Natural killer cell (primary cell): ENCODE results near the gene TNFRSF21. TPM values are rescaled to one million over a fixed set of nuclear protein-coding genes. Genes with fewer than 3 reads are reported as not detected.

Experiments
- ATAC-seq, 3 donors: fragments of 150-1000 bp in 2 of 3; fragments of 200-7000 bp in 1 of 3; cut with Tn5 transposase; 1 replicate in 1 of 3; 2 replicates in 2 of 3; pipeline ENCODE4 v1.10.0; 2021; ENCODE audit warnings: mild to moderate bottlenecking in 2 of 3, moderate library complexity in 2 of 3
- DNase-seq, 2 donors: peaks; one replicate each; pipeline versions ENCODE4 v3.0.0 to v3.0.0-alpha.2; 2013 to 2021; ENCODE audit warnings: mixed read lengths in 1 of 2
- H3K27ac ChIP-seq: one replicate; pipeline ENCODE4 v1.5.1; 2013; ENCODE audit warnings: mild to moderate bottlenecking, low read length
- H3K27me3 ChIP-seq: one replicate; pipeline ENCODE4 v1.6.1; 2013; ENCODE audit warnings: low read length; ENCODE audit not compliant: control insufficient read depth, insufficient read depth
- H3K36me3 ChIP-seq: one replicate; pipeline ENCODE4 v1.6.1; 2013; ENCODE audit warnings: low read length; ENCODE audit not compliant: control insufficient read depth, insufficient read depth
- H3K4me1 ChIP-seq: one replicate; pipeline ENCODE4 v1.6.1; 2013; ENCODE audit warnings: low read length; ENCODE audit not compliant: control insufficient read depth, insufficient read depth
- H3K4me3 ChIP-seq: one replicate; pipeline ENCODE4 v1.5.1; 2013; ENCODE audit warnings: low read length
- H3K9me3 ChIP-seq: one replicate; pipeline ENCODE4 v1.6.1; 2013; ENCODE audit warnings: low read length; ENCODE audit not compliant: control insufficient read depth, insufficient read depth
- H3K27ac Mint-ChIP-seq, 2 donors: one replicate each; pipeline ENCODE4 v1.8.0; 2022; ENCODE audit warnings: mild to moderate bottlenecking in 2 of 2, mixed read lengths in 2 of 2, moderate library complexity in 1 of 2
- H3K27me3 Mint-ChIP-seq, 2 donors: one replicate each; pipeline ENCODE4 v1.8.0; 2022; ENCODE audit warnings: low read depth in 2 of 2, mixed read lengths in 2 of 2
- H3K36me3 Mint-ChIP-seq: one replicate; pipeline ENCODE4 v1.8.0; 2022; ENCODE audit warnings: mixed read lengths
- H3K4me1 Mint-ChIP-seq, 2 donors: one replicate each; pipeline ENCODE4 v1.8.0; 2022; ENCODE audit warnings: mixed read lengths in 2 of 2
- H3K4me3 Mint-ChIP-seq: one replicate; pipeline ENCODE4 v1.8.0; 2022; ENCODE audit warnings: mild to moderate bottlenecking, moderate library complexity, mixed read lengths
- H3K9me3 Mint-ChIP-seq, 2 donors: one replicate each; pipeline ENCODE4 v1.8.0; 2022; ENCODE audit warnings: mixed read lengths in 2 of 2
- WGBS: methylation state at CpG from one replicate; pipeline ENCODE4 v1.1.7; 2013; ENCODE audit warnings: missing lambda C conversion rate; ENCODE audit not compliant: insufficient coverage; 5-methylcytosine and 5-hydroxymethylcytosine counted together
- intact Hi-C: fragments of 100-400 bp; cut with micrococcal nuclease; formaldehyde crosslinking; loops from one replicate; pipeline ENCODE4 v1.14.2; 2022
- total RNA-seq, 4 donors: library from RNA; stranded (reverse); fragments of 120-200 nt in 1 of 4; gene quantifications; one replicate each; pipeline versions ENCODE4 v1.2.3 to v1.2.4, GENCODE V29; 2013 to 2022
- TF ChIP-seq, protein P1 (sequence below): fragments of 200-600 bp; IDR thresholded peaks from one replicate; pipeline ENCODE4 v1.8.0; 2022; ENCODE audit warnings: antibody characterized with exemption

TNFRSF21 gene
- total RNA-seq, 3 donors from 2014 or later (not counting 1 experiment from before 2014, with no cell fraction given): 0.58 to 0.92 TPM; not detected in 1

DNA sequence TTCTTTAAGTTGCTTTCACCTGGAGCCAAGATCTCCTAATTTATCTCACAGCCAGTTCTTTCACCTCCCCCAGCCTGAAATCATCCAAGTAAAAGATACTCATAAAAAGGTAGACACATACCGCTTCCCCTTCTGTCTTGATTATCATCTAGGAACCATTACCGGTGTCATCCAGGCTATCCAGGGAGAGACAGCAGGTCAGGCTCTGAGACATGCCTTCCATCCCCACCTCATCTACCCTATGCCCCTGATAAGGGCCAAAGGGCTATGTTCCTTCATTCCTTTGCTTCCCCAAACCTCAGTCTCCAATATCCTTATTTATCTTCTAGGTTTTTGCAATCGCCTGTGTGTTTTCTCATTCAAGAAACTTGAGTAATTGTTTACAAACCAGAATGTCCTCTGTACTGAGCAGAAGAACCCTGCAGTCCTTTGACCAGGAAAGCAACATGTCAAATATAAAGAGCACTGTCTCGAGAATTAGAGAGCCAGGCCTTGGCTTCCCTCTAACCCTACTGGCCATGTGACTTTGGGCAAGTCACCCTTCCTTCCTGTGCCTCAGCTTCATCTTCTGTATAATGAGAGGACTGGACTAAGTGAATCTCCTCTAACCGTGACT lies 41.0 kb downstream of the TNFRSF21 start:
- H3K9me3 Mint-ChIP-seq: peaks cover 0 to 2% of the 10 kb centered on the region in 2 donors
- Histone ChIP-seq H3K4me3 (no peak overlapping the region), H3K9me3 (no peaks in the 10 kb centered on the region), H3K27me3 (no peaks in the 10 kb centered on the region), H3K36me3 (no peaks in the 10 kb centered on the region), H3K27ac (no peak overlapping the region), H3K4me1 (no peaks in the 10 kb centered on the region)
- no peaks in the 10 kb centered on the region for H3K27me3 Mint-ChIP-seq
- no peaks in the 10 kb centered on the region for H3K4me1 Mint-ChIP-seq
- H3K27ac Mint-ChIP-seq: no peak overlapping the region
- H3K4me3 Mint-ChIP-seq: no peak overlapping the region
- DNase-seq (no peak), ATAC-seq (no peak)
- TF ChIP-seq, protein P1, sequence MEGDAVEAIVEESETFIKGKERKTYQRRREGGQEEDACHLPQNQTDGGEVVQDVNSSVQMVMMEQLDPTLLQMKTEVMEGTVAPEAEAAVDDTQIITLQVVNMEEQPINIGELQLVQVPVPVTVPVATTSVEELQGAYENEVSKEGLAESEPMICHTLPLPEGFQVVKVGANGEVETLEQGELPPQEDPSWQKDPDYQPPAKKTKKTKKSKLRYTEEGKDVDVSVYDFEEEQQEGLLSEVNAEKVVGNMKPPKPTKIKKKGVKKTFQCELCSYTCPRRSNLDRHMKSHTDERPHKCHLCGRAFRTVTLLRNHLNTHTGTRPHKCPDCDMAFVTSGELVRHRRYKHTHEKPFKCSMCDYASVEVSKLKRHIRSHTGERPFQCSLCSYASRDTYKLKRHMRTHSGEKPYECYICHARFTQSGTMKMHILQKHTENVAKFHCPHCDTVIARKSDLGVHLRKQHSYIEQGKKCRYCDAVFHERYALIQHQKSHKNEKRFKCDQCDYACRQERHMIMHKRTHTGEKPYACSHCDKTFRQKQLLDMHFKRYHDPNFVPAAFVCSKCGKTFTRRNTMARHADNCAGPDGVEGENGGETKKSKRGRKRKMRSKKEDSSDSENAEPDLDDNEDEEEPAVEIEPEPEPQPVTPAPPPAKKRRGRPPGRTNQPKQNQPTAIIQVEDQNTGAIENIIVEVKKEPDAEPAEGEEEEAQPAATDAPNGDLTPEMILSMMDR: no peak
- WGBS: 90% methylated on average over 5 of the region's 5 CpGs
- intact Hi-C loops: no loop called here
- H3K36me3 Mint-ChIP-seq: no peaks in the 10 kb centered on the region

DNA sequence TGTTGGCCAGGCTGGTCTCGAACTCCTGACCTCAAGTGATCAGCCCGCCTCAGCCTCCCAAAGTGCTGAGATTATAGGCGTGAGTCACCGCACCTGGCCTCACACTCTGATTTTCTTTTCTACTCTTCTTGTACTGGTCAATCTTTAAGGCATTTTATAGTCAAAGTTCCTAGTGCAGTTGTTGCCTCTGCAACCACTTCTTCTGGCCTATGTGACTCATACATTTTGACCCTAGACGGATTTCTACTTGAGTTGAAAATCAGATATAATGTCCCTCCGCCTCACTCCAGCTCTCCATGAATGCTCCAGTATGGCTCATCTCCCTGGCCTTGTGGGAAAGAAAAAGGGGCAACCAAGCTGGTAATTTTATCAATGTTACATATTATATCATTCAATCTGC lies 42.4 kb downstream of the TNFRSF21 start:
- intact Hi-C loops: no loop called here
- H3K4me3 Mint-ChIP-seq: no peak overlapping the region
- WGBS: 95% methylated on average over 6 of the region's 6 CpGs

DNA sequence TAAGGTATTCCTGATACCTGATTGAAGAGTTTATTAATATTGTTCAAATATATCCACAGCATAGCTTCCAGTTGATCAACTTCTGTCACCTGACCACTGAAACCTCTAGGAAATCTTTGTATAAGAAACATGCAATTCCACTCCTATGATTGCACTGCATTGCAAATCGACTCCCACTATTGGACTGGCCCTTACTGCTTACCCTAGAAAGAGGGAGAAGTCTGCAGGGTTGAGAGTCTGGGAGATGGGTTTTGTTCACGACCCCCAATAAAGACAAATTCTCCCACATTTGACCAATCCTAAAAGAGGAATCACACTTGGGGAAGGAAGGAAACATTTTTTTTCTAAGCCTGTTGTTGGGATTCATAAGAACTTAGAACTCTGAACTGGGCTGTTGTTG lies 43.7 kb downstream of the TNFRSF21 start:
- peaks cover 0 to 7% of the 10 kb centered on the region in 2 donors for H3K27me3 Mint-ChIP-seq
- Histone ChIP-seq H3K4me3 (no peak overlapping the region), H3K27ac (no peak overlapping the region), H3K27me3 (no peaks in the 10 kb centered on the region), H3K36me3 (no peaks in the 10 kb centered on the region), H3K9me3 (no peaks in the 10 kb centered on the region), H3K4me1 (no peaks in the 10 kb centered on the region)
- no peaks in the 10 kb centered on the region for H3K9me3 Mint-ChIP-seq
- TF ChIP-seq, protein P1: no peak
- no peaks in the 10 kb centered on the region for H3K36me3 Mint-ChIP-seq
- no CpG with 5 or more reads among the region's 2 CpGs for WGBS
- no peak for ATAC-seq
- H3K4me3 Mint-ChIP-seq: no peak overlapping the region
- intact Hi-C loops: no loop called here
- no peak for DNase-seq
- no peaks in the 10 kb centered on the region for H3K4me1 Mint-ChIP-seq
- no peak overlapping the region for H3K27ac Mint-ChIP-seq

More for the DNA sequence above, 42.4 kb downstream of the TNFRSF21 start:
- no peak for ATAC-seq
- Mint-ChIP-seq H3K36me3 (no peaks in the 10 kb centered on the region), H3K27ac (no peak overlapping the region), H3K27me3 (no peaks in the 10 kb centered on the region), H3K9me3 (peaks cover 0 to under 1% of the 10 kb centered on the region in 2 donors), H3K4me1 (no peaks in the 10 kb centered on the region)
- TF ChIP-seq, protein P1: no peak
- DNase-seq: no peak
- no peak overlapping the region for H3K27ac ChIP-seq
- no peaks in the 10 kb centered on the region for H3K9me3 ChIP-seq
- no peaks in the 10 kb centered on the region for H3K4me1 ChIP-seq
- no peaks in the 10 kb centered on the region for H3K36me3 ChIP-seq
- H3K4me3 ChIP-seq: no peak overlapping the region
- no peaks in the 10 kb centered on the region for H3K27me3 ChIP-seq

DNA sequence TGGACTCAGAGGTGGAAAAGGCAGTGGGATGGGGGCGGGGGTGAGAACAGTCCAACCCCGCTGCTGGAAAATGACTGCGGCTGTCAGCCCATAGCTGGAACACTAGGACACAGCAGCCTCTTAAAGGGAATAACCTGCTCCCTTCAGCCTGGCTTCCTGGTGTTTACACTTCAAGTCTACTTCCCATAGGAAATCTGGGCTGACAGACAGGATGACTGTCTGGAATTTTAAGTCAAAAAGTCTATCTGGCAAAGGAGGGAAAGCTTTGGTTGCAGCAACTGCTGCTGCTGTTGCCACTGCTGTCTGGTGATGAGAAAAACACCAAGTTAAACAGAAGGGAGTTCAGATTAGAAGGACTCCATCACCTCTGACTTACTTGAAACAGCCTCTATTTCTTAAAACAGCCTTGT lies 44.9 kb downstream of the TNFRSF21 start:
- H3K36me3 ChIP-seq: no peaks in the 10 kb centered on the region
- H3K4me3 ChIP-seq: no peak overlapping the region
- no peaks in the 10 kb centered on the region for H3K27me3 ChIP-seq
- H3K9me3 Mint-ChIP-seq: no peaks in the 10 kb centered on the region
- peaks cover 0 to 7% of the 10 kb centered on the region in 2 donors for H3K27me3 Mint-ChIP-seq
- no peak overlapping the region for H3K27ac Mint-ChIP-seq
- TF ChIP-seq, protein P1: no peak
- no peaks in the 10 kb centered on the region for H3K9me3 ChIP-seq
- no peak overlapping the region for H3K4me3 Mint-ChIP-seq
- no peaks in the 10 kb centered on the region for H3K36me3 Mint-ChIP-seq
- intact Hi-C loops: no loop called here
- no peaks in the 10 kb centered on the region for H3K4me1 ChIP-seq
- 93% methylated on average over 3 of the region's 3 CpGs for WGBS
- H3K4me1 Mint-ChIP-seq: no peaks in the 10 kb centered on the region
- ATAC-seq (no peak), DNase-seq (no peak)
- H3K27ac ChIP-seq: no peak overlapping the region
